Retina (tissue), 1 donor: Measurements from ENCODE around the gene APBA2.
A peak's percentile ranks its signal among the peaks of the same experiment; 100 is the strongest.

ENCODE experiments used
- DNase-seq: peaks from one replicate; pipeline ENCODE4 v3.0.0-alpha.2; 2016

Gene APBA2

DNA sequence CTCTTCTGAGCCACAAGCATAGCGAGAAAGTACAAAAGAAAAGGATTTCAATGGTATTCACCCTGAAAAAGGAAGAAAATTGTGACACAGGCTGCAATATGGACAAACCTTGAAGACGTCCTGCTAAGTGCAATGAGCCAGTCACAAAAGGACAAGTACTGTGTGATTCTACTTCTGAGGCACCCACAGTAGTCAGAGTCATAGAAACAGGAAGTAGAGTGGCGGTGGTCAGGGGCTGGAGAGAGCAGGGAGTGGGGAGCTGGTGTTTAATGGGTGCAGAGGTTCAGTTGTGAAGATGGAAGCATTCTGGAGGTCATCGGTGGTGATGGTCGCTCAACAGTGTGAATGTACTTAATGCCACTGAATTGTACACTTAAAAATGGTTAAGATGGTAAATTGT, 180.5 kb downstream of the APBA2 start:
- no peak for DNase-seq

DNA sequence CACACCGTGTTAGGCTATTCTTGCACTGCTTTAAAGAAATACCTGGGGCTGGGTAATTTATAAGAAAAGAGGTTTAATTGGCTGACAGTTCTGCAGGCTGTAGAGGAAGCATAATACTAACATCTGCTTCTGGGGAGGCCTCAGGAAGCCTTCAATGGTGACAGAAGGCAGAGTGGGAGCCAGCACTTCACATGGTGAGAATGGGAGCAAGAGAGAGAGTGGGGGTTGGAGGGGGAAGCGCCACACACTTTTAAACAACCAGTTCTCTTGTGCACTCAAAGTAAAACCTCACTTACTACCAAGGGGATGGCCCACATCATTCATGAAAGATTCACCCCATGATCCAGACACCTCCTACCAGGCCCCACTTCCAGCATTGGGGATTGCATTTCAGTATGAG, 181.1 kb downstream of the APBA2 start:
- no peak for DNase-seq

DNA sequence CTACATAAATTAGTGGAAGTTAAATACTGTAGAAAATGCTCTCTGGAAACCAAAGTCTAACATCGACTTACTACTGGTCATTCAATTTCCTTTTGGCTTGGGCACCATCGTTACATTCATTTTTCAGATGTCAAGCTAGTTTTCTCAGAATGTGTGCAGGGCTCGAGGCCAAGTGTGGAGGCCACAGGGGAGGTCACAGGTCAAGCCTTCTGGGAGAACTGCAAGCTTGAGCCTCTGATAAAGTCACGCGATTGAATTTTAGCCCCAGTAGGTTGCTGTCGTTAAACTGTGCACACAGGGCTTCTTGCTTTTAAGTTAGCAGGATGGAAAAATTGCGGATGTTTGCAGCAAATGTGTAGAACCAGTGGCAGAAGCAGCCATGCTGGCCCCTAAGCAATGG, 182.2 kb downstream of the APBA2 start:
- DNase-seq: no peak

- DNase-seq: peak; percentile 63
These were observed 184.9 kb downstream of the APBA2 start for GRCh38 chr15:29070471-29071231.

DNA sequence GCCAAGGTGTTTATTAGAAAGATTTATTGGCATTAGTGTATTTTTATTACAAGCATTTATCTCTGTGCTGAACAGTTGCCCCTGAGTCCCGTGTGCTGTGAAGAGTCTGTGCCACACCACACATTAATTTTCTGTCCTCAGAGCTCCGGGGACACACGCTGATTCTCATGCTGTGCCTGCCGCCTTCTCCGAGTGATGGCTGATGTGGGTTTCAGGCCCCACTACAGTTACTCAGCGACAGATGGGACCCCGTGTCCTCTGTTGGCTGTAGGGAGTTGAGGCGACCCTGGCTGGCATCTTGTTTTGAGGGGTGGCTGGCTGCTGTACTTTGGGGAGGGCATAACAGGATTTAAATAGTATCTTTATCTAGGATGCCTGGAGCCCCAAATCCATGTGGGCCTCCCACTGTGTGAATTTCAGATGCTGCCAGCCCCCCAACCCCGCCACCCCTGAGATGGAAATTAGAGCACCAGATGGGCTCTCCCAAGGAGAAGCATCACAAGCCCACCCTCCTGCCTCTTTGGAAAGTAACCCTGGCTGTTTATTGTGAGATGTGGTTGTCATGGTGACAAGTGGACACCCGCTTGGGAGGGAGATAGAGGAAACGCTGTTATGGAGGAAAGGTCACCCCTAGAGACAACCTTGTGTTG, 185.6 kb downstream of the APBA2 start:
- peak; percentile 81 for DNase-seq

- DNase-seq: no peak
These were observed 186.1 kb downstream of the APBA2 start for GRCh38 chr15:29071882-29072273.

DNA sequence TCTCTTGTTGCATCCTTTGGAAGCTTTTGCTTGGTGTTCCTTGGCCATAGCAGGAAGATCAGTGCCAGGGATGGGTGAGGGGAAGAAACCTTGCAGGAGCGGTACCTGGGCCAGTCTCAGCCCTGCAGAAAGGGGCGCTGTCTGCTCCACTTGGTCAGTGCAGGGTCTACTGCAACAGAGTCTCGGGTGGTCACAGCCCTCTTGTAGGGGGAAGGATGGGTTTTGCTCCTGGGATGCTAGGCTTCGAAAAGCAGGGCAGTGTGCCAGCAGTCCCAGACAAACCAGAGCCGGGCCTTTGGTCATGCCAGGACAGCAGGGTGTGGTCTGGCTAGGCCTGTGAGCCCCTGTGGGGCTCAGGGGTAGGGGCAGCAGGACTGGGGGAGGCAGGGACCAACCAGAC, 186.7 kb downstream of the APBA2 start:
- no peak for DNase-seq

- DNase-seq: no peak
These were observed 188.3 kb downstream of the APBA2 start for GRCh38 chr15:29074045-29074444.

GRCh38 chr15:29078541-29078940, 192.8 kb downstream of the APBA2 start:
- no peak for DNase-seq

- DNase-seq: no peak
These were observed 193.7 kb downstream of the APBA2 start for GRCh38 chr15:29079479-29079878.

GRCh38 chr15:29081781-29082180, 196.0 kb downstream of the APBA2 start:
- no peak for DNase-seq

- DNase-seq: no peak
These were observed 197.4 kb downstream of the APBA2 start for GRCh38 chr15:29083161-29083560.

- no peak for DNase-seq
These were observed 198.1 kb downstream of the APBA2 start for GRCh38 chr15:29083858-29084257.

DNA sequence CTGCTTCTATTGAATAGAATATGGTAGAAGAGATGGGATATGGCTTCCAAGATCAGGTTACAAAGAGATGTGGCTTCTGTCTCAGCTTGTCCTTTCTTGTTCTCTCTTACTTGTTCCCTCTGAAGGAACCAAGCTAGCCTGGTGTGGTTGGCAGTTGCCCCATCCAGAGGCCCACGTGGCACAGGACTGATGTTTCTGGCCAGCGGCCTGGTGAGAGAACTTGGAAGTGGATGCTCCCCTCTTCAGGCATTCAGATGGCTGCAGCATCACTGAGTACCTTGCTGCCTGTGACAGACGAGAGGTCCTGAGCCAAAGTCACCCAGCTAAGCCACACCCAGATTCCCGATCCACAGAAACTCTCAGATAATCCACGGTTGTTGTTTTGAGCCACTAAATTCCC, 200.2 kb downstream of the APBA2 start:
- DNase-seq: no peak

DNA sequence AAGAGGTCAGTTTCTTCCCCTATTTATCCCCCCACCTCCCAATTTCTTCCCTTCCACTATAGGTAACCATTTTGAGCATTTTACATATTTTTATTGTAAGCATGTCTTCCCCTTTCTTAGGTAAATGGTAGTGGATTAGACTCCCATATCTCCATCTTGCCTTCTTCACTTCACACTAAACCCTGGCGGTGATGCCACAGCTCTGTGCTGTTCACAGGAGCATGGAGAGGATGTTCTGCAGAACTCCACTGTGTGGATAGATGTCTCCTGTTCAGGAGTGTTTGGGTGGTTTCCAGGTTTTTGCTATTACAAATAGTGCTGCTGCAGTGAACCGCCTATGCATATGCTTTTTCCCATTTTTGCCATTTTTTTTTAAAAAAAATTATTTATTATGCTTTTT, 201.1 kb downstream of the APBA2 start:
- DNase-seq: no peak

DNA sequence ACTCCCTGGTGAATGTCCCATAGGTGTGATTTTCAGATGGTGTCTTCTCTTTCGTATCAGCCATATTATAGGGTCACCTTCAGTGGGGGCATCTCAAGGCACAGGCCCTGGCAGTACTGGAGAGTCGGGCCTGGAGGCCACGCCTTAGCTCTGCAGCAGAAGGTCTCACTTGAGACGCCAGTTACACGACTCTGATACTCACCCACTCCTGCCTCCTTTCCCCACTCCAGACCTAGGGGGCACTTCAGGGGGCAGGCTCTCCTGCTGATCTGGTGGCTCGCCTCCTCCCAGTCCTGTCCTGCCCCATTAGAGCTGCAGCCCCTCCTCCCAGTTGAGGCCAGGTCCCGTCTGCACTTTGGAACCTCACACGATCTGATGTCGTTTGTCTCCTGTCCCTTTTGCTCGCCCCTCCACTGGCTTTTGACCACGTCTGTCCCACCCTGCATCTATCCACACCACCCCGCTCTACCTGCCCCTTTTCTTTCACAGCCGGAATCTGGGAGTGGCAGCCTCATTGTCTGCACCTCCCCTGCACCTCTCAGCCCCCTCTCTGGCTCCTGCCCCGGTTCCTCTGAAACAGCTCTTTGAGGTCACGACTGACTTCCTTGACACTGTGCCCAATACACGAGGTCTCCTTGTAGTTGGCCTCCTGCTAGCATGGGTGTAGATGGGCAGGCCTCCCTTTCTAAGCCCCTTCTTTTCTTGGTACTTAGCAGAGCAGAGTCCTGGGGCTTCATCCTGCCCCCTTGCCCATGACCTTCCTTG, 201.9 kb downstream of the APBA2 start:
- DNase-seq: no peak

GRCh38 chr15:29088666-29089065, 202.9 kb downstream of the APBA2 start:
- no peak for DNase-seq

DNA sequence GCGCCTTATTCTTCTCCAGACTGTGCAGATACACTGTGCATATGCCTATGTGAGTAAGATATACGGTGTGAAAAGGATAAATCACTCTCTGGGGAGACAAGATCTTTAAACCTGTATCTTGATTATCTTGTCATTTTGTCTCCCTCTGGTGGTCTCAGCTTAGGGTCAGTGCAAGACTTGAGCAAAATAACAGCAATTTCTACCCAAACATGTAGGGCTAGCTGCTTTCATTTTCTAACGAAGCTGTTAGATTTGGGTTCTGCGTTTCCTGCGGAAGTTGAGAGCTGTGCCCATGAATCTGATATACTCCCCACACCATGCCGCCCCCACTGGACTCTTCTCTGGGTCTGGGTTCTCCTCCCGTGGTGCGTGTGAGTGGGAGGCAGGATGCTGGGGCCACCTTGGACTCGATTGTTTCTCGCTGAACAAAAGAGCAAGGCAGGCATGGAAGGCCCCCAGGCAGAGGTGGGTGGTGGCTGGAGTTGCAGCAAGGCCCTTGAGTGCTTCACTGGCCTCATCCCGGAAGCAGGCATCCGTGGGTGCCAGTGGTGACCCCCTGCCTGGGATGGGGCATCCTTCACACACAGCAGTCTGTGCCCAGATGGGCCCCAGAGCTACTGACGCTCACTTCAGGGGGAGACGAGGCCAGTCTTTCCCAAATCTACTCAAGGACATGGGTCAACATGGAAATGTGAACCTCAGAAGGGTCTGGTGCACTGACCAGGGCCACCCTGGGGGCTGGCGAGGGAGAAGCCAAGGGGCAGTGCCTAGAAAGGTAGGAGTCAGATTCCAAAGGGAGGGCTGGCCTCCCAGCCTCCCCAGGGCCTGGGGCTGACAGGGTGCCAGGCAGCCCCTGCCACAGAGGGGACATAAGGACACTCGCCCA, 204.2 kb downstream of the APBA2 start:
- DNase-seq: peak; percentile 53

DNA sequence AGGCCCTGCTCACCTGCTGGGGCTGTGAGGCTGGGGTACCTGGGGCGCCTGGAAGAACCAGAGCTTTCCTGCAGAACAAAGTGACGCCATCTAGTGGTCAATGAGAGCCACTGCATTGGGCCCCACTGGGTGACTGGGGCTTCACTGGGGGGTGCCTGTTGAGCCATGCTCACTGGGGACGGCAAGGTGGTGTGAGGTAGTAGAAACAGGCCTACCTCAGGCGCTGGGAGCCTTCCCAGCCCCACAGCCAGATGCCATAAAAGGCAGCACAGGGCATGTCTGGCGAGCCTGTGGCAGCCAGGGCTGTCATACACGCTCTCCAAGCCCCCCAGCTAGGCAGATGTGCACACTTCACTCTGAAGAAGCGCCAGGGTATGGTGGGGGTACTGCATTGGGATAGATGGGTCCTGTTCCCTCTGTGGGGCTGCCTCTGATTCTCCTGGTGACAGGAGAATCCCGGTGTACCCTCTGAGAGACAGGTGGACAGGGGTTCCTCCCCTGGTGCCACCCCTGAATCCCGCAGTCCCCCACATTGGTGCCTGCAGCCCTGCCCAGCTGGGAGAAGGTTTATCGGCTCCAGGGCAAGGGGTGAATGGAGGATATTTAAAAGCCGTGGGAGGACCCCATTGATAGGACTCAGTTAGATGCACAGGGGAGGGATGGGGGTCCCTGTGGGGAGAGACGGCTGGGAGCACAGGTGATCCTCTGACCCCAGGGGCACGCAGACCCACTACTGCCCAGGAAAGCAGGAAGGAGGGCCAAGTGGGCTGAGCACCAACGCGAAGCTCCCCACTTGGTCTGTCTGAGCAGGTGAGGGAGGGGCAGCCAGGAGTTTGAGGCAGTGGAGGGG, 205.1 kb downstream of the APBA2 start:
- peak; percentile 66 for DNase-seq

DNA sequence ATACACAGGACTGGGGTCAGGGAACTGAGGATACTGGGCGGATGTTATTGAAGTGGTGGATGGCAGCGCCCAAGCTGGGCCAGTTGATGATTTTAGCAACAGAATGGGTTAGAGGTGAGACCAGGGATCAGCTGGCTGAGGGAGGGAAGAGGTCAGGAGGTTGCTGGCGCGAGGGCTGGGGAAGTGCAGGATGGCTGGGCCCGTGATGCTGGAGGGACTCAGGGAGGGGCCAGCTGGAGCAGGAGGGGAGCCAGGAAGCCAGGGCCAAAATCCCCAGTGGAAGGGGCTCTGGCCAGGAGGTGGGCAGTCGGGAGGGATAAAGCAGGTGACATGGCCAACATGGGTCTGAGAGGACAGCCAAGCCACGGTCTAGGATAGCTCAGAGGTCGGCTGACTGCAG, 205.9 kb downstream of the APBA2 start:
- DNase-seq: no peak

- DNase-seq: peak; percentile 1
These were observed 206.7 kb downstream of the APBA2 start for GRCh38 chr15:29092376-29093064.
